Left lung (tissue), 10 donors: ENCODE measurements around the gene MYCT1. TPM values are rescaled to one million over a fixed set of nuclear protein-coding genes. Genes with fewer than 3 reads are reported as not detected.

Experiments
- ATAC-seq: fragments of 200-7000 bp; cut with Tn5 transposase; one replicate; pipeline ENCODE4 v1.9.1; 2020; ENCODE audit warnings: moderate library complexity
- DNase-seq, 4 donors: peaks; one replicate each; pipeline ENCODE4 v3.0.0-alpha.2; 2013 to 2020
- H3K27ac ChIP-seq, 2 donors: fragments of 200-600 bp; sonication (generic) in 1 of 2; one replicate each; pipeline versions ENCODE4 v1.5.0 to v1.8.0; 2020 to 2021
- H3K27me3 ChIP-seq, 2 donors: fragments of 200-600 bp; sonication (generic) in 1 of 2; one replicate each; pipeline versions ENCODE4 v1.5.0 to v1.8.0; 2020 to 2021
- H3K36me3 ChIP-seq, 2 donors: fragments of 200-600 bp; sonication (generic) in 1 of 2; one replicate each; pipeline versions ENCODE4 v1.5.0 to v1.8.0; 2020 to 2021
- H3K4me1 ChIP-seq, 2 donors: fragments of 200-600 bp; one replicate each; pipeline ENCODE4 v1.8.0; 2021
- H3K4me3 ChIP-seq, 2 donors: fragments of 200-600 bp; sonication (generic) in 1 of 2; one replicate each; pipeline versions ENCODE4 v1.5.0 to v1.8.0; 2020 to 2021; ENCODE audit warnings: mild to moderate bottlenecking in 1 of 2
- H3K9me3 ChIP-seq, 2 donors: fragments of 200-600 bp; sonication (generic) in 1 of 2; one replicate each; pipeline versions ENCODE4 v1.5.0 to v1.8.0; 2020 to 2021
- CTCF ChIP-seq, 2 donors: fragments of 200-600 bp; sonication (generic) in 1 of 2; IDR thresholded peaks; one replicate each; pipeline versions ENCODE4 v1.5.0 to v1.8.0; 2021; ENCODE audit warnings: antibody characterized with exemption in 2 of 2
- intact Hi-C, 2 donors: fragments of 100-400 bp; cut with DNase I; formaldehyde crosslinking; loops; one replicate each; pipeline versions ENCODE4 v1.11.2 to v1.14.2; 2022
- polyA plus RNA-seq, 6 donors: library from polyadenylated mRNA; unstranded; fragments of 120-200 nt; gene quantifications; one replicate each; pipeline ENCODE4 v1.2.1, GENCODE V29; 2013; ENCODE audit not compliant: insufficient read length in 6 of 6
- total RNA-seq, 2 donors: library from RNA; stranded (reverse); fragmentation: NEBNext Ultra II Directional; extraction: Animal tissue kit (Norgen Biotek cat#: 25700); gene quantifications; one replicate each; pipeline ENCODE4 v1.2.1, GENCODE V29; 2021
- donor health status: DM: no; HTN: yes; CAD: no.
- donor health status: DM: no; HTN: no; CAD: no.

Gene MYCT1
- total and polyA plus RNA-seq, 8 donors: 10.3 to 40.7 (median 33.3) TPM

GRCh38 chr6:152727507-152727906, 29.8 kb downstream of the MYCT1 start:
- no peak for TF ChIP-seq CTCF (IDR thresholded peaks at IDR 0.05)
- no peak for ATAC-seq
- no peaks in the 10 kb centered on the region for H3K4me1 ChIP-seq
- no peak overlapping the region for H3K27ac ChIP-seq
- no peak overlapping the region for H3K4me3 ChIP-seq
- H3K27me3 ChIP-seq: no peaks in the 10 kb centered on the region
- H3K36me3 ChIP-seq: no peaks in the 10 kb centered on the region
- intact Hi-C loops: no loop called here
- H3K9me3 ChIP-seq: no peaks in the 10 kb centered on the region
- DNase-seq: no peak

DNA sequence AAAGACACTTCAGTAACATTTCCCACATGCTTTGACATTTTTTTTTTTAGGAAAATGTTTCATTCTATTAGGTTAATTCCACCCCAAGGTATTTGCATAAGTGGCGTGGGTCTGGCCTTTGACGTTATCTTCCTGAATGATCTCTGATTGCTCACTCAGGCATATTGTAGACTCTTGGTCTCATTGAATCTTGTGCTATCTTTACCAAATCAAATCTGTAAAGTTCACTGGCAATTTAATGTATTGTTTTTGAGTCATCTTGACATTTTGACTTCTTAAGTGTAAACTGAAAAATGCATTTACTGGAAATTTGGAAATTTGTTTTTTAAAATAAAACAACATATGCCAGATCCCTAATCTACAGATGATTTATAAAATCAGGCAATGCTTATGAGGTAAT, 36.9 kb downstream of the MYCT1 start:
- no peaks in the 10 kb centered on the region for H3K36me3 ChIP-seq
- no peaks in the 10 kb centered on the region for H3K9me3 ChIP-seq
- intact Hi-C loops: no loop called here
- ATAC-seq: no peak
- TF ChIP-seq CTCF (IDR thresholded peaks at IDR 0.05): no peak
- no peak overlapping the region for H3K27ac ChIP-seq
- no peak overlapping the region for H3K4me3 ChIP-seq
- DNase-seq: no peak
- H3K27me3 ChIP-seq: no peaks in the 10 kb centered on the region
- no peaks in the 10 kb centered on the region for H3K4me1 ChIP-seq

DNA sequence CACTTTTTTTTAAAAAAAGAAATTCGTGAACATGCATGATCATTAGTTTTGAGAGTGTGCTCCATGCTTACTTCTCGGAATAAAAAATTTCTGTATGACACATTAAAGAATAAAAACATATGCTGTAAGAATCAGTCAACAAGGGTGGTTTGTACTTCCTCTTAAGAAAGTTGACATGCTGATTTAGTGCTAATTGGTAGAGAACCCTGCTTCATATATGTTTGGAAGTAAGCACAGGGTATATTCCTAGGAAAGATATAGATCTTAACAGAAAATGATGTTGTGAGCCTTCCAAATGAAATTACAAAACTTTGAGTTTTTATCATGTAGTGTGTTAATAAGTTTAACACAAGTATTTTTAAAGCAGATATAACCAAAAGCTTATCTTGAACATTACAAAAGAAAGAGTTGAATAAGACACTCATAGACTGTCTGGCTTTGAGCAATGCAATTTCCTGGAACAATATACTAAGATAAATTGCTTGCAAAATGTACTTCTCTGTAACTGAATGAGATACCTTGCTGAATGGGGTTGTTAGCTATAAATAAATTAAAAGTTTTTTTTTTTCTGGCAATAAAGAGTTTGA, 39.1 kb downstream of the MYCT1 start:
- no peak for TF ChIP-seq CTCF (IDR thresholded peaks at IDR 0.05)
- H3K4me3 ChIP-seq: no peak overlapping the region
- intact Hi-C loops: no loop called here
- no peaks in the 10 kb centered on the region for H3K36me3 ChIP-seq
- DNase-seq: no peak
- H3K4me1 ChIP-seq: no peaks in the 10 kb centered on the region
- no peak for ATAC-seq
- no peaks in the 10 kb centered on the region for H3K9me3 ChIP-seq
- no peaks in the 10 kb centered on the region for H3K27me3 ChIP-seq
- H3K27ac ChIP-seq: no peak overlapping the region

DNA sequence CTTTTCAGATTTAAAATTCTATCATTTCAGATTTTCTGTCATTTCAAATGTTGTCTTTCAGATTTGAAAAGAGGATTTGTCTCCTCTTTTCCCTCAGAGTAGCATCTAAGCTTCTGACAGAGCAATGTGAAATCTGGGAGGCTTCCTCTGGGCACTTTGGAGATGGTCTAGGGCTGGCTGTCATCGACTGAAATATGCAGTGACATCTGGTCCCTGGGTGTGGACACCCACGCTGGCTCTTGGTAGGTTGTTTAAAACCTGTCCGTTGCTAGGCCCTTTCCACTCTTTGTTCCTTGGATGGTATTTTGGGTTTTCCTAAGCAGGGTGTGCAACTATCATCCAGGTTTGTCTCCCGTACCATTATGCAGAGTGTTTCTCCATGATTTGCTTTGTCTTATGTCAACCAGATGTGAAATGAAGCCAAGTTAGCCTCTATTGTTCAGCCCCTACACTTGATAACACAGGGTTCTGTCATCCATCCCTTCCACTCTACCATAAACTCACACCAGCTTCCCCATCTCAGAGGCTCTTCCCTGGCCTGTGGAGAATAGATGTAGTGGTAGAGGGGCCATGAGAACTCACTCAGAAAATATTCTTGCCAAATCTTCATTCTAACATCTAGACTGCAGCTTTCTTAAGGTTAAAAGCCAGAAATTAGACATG, 47.9 kb downstream of the MYCT1 start:
- Histone ChIP-seq H3K27ac (no peak overlapping the region), H3K27me3 (no peaks in the 10 kb centered on the region), H3K9me3 (no peaks in the 10 kb centered on the region), H3K4me3 (no peak overlapping the region), H3K36me3 (no peaks in the 10 kb centered on the region), H3K4me1 (no peaks in the 10 kb centered on the region)
- intact Hi-C loops: no loop called here
- ATAC-seq: no peak
- no peak for TF ChIP-seq CTCF (IDR thresholded peaks at IDR 0.05)
- DNase-seq: no peak

GRCh38 chr6:152746172-152746553, 48.5 kb downstream of the MYCT1 start:
- no peaks in the 10 kb centered on the region for H3K9me3 ChIP-seq
- no peak overlapping the region for H3K27ac ChIP-seq
- no peaks in the 10 kb centered on the region for H3K36me3 ChIP-seq
- no peaks in the 10 kb centered on the region for H3K4me1 ChIP-seq
- H3K27me3 ChIP-seq: no peaks in the 10 kb centered on the region
- H3K4me3 ChIP-seq: no peak overlapping the region
- intact Hi-C loops: no loop called here
- no peak for ATAC-seq
- DNase-seq: no peak
- TF ChIP-seq CTCF (IDR thresholded peaks at IDR 0.05): no peak
